HTR-8/SVneo (cell line): ENCODE data around the gene ANXA8L1.
"Not testable (repeated sequence)": the region's sequence is repeated elsewhere in the genome, so short reads cannot be mapped to it uniquely, and the experiment has no call there.

Experiments used
- DNase-seq: peaks from one replicate; pipeline ENCODE4 v3.0.0; 2011; ENCODE audit warnings: low spot score, mixed read lengths; ENCODE audit not compliant: insufficient read length
- FAIRE-seq: peaks from 2 replicates; lab custom pipeline; 2011; peaks lifted over from hg19 to GRCh38; lab: Jason Lieb, UNC

Gene ANXA8L1, protein sequence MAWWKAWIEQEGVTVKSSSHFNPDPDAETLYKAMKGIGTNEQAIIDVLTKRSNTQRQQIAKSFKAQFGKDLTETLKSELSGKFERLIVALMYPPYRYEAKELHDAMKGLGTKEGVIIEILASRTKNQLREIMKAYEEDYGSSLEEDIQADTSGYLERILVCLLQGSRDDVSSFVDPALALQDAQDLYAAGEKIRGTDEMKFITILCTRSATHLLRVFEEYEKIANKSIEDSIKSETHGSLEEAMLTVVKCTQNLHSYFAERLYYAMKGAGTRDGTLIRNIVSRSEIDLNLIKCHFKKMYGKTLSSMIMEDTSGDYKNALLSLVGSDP

DNA sequence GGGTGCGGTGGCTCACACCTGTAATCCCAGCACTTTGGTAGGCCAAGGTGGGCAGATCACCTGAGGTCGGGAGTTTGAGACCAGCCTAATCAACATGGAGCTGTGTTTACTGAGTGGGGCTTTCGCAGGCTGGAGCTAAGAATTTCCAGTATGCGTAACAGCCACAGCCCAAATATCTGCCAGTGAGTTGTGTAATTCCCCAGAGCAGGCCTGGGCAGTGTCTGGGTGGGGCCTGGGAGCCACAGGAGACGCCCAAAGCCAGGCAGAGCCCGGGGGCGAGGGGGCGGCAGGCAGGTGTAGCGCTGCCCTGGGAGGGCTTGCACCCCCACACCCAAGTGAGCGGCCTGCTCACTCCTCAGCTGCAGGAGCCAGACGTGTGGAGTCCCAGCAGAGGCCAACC lies at the start of gene ANXA8L1:
ANXA8L1 (plus strand) TSS at position 371 of the 400 bp plus-strand sequence. CDS start 76 bp downstream, outside the sequence.
- FAIRE-seq, DNase-seq: not testable (repeated sequence)

DNA sequence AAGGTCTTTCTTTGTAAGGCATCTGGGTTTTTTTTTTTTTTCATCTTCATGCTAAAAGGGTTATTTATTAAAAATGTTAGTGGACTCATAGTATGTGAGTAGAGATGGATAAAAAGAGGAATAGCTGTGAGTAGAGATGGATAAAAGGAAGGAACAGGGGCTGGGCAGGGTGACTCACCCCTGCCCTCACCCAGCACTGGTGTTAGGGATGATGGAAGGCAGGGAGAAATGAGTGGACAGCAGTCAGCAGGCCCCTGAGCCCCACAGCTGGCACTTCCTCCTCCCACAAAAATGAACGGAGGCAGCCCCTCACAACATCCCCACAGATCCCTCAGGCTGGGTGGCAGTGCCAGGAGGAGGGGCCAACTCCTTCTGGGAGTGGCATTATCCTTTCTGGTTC lies 49.5 kb upstream of the ANXA8L1 start:
- no peak for FAIRE-seq

DNA sequence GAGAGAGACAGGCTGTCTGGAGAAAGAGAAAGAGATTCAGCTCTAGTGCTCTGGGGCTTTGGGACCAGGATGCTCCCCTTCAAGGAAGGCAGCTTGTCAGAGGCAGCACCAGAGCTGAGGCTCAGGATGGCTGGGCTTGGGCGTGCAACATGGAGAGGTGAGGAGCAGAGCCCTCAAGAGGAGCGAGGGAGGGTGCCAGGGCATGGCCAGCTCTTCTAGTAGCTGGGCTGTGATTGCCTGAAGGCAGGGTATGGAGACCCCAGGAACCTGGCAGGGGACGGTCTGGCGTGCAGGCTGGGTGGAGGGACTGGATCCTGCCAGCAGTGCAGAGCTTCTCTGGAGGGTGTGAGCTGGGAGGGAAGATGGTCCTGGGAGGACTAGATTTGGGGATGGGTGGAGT lies 48.6 kb upstream of the ANXA8L1 start:
- DNase-seq (no peak), FAIRE-seq (no peak)

More for the DNA sequence above, 49.5 kb upstream of the ANXA8L1 start:
- DNase-seq: no peak

- DNase-seq: no peak
- FAIRE-seq: no peak
Measured at GRCh38 chr10:46327685-46328084, 47.9 kb upstream of the ANXA8L1 start.

DNA sequence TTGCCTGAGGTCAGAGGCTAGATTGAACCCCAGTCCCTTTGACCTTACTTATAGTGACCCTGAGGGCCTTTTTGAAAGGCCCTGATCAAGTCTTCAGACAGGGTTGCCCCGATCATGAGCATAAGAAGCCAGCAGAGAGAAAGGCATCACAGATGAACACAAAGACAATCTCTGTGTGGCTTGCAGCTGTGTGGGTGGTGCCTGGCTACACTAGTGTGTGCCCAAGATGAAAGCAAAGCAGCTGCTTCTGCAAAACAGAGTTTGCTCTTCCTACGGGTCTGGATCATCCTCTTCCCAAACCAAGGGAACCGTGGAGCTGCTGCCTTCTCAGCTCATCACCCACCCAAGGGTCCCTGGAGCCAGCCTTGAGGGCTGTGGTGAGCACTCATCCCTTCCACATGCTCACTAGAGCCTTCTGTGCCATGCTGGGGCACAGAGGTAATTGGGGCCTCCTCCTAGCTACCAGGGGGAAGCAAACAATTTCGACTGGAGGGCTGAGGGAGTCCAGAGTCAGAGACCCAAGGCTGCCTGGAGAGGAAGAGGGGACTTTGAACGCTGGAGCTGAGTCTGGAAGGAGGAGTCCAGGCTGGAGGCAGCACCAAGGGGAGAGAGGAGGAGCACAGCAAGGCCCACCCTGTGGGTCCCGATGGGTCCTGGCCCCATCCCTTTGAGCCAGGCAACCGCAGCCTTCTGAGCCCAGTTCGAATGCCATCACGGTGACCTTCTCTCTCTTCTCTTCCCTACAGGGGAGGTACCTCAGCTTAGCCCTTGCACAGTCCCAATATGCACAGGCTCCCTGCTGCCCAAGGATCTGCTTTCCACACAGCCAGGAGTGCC lies 46.5 kb upstream of the ANXA8L1 start:
- FAIRE-seq (no peak), DNase-seq (no peak)

DNA sequence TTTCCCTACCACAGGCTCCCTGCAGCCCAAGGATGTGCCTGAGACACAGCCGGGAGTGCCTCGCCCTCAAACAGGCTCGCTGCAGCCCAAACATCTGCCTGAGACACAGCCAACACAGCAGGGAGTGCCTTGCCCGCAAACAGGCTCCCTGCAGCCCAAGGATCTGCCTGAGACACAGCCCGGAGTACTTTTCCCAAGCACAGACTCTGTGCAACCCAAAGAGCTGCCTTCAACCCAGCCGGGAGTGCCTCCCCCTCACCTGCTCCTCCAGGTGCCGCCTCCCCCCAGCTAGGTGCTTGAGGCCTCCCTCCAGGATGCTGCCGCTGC lies 45.9 kb upstream of the ANXA8L1 start:
- no peak for DNase-seq
- no peak for FAIRE-seq

DNA sequence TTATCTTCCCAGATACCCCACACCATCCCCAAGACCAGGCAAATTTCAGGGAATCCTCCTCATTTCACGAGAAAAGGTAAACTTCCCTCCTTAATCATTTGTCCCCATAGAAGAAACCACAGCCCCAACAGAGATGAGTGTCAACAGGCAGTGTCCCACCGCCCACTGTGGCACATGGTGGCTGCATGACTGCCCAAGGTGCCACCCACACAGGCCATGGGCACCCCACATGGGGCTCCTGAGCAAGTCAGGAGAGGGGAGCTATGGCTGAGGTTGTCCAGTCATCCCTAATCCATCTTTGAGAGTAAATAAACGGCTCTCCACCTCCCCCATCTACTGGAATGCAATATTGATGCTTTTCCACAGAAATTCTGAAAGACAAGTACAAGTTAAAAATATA lies 44.7 kb upstream of the ANXA8L1 start:
- DNase-seq: no peak
- no peak for FAIRE-seq

DNA sequence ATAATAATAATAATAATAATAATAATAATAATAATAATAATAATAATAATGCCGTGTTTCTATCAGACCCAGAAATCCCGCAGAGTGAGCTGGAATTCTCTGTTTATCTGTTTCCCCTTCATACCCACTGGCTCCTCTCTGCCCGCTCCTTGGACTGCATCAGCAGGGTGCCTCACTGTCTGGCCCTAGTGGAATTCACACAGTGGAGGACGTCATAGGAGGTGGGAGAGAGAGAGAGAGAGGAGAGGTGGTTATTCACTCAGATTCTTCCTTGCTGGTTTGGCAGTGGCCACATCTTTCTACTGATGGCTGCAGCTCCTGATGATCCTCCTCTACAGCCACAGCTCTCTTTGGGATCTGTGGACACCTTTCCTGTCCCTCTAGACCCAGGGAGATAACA lies 10.1 kb upstream of the ANXA8L1 start:
- not testable (repeated sequence) for DNase-seq, FAIRE-seq

GRCh38 chr10:46367209-46367608 lies 8.4 kb upstream of the ANXA8L1 start:
- FAIRE-seq, DNase-seq: not testable (repeated sequence)

DNA sequence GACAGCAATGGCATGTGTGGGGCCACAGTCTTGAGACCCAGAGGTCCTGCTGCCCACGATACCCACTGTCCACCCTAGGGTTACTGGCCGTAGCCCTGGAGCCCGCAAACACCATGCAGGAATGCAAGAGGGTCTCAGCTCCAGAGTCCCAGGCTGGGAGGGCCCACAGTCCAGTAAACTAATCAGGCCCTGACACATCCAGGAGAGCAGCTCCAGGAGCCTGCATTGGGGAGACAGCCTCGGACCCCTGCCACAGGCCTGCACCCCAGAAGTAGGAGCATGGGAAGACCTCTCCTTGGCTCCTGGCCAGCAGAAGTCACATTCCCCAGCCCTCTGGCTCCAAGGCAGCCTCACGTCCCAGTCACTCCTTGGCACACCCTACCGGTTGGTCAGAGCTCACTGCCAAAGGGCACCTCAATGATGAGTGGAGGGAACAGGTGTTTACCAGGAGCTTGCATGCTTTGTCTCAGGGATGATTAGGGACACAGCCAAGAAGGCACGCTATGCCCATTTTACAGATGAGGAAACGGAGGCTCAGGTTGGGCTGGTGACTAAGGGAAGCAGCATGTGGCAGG lies 7.8 kb upstream of the ANXA8L1 start:
- not testable (repeated sequence) for DNase-seq, FAIRE-seq

GRCh38 chr10:46368956-46369355 lies 6.6 kb upstream of the ANXA8L1 start:
- FAIRE-seq, DNase-seq: not testable (repeated sequence)

GRCh38 chr10:46374410-46374809 lies 1.2 kb upstream of the ANXA8L1 start:
- not testable (repeated sequence) for FAIRE-seq, DNase-seq

GRCh38 chr10:46377022-46377421 lies 1.4 kb downstream of the ANXA8L1 start:
- not testable (repeated sequence) for FAIRE-seq, DNase-seq

- not testable (repeated sequence) for FAIRE-seq, DNase-seq
Measured at GRCh38 chr10:46377651-46378050, 2.1 kb downstream of the ANXA8L1 start.

DNA sequence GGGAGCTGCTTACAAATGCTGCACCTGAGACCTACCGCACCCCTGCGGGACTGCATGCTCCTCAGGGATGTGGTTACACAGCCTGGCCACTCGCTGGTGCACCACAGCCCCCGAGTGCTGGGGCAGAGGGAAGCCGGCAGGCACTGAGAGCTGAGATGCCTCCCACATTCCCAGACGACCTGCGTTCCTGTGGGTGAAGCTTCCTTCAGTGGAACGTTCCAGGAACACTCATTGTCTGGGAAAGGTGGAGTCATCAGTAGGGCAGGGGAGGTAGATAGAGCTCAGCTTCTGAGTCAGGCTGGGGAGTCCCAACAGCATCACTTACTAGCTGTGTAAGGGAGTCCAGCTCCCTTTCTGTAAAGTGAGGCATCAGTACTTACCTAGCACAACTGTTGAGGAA lies 2.5 kb downstream of the ANXA8L1 start:
- DNase-seq, FAIRE-seq: not testable (repeated sequence)

DNA sequence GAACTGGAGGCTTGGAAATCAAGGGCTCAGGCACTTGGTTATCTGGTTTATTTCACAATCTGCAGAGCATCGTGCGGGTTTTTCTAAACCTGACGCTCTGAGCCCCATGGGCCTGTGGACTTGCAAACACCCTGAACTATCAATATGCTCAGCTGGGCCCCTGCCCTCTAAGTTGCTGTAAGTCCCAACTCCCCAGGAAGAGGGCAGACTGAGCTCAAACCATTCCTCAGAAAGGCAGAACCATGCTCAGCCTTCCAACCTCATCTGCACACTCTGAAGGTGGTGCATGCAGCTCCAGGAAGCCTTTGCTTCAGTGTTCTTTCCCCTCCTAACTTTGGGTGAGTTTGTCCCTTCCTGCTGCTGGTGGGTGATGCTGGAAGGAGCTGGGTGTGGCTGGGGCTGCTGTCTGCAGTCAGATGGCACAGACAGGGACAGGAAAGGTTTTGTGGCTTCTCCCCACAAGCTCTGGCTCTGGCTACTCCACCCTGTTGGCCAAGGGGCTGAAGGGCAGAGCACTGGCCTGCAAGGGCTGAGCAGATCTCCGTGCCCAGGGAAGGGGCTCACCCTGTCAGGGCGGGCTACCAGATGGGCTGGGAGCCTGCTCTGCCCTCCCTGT lies 3.8 kb downstream of the ANXA8L1 start:
- not testable (repeated sequence) for FAIRE-seq, DNase-seq

DNA sequence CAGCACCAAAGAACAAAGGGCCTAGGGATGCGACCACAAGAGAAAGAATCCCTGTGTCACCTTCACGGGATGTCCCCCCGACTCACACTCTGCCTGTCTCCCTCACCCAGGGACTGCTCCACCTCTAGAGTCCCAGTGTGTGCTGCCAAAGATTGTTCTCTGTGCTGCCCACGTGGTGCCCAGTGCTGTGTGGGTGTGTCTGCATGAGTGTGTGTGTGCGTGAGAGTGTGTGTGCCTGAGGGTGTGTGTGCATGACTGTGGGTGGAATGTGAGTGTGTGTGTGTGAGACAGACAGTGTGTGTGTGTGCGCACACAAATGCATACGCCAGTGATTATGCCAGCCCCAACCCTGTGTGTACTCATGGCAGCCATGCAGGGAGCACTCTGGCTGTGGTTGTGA lies 10.3 kb downstream of the ANXA8L1 start:
- not testable (repeated sequence) for FAIRE-seq, DNase-seq

- not testable (repeated sequence) for DNase-seq, FAIRE-seq
Measured at GRCh38 chr10:46386694-46387093, 11.1 kb downstream of the ANXA8L1 start.

DNA sequence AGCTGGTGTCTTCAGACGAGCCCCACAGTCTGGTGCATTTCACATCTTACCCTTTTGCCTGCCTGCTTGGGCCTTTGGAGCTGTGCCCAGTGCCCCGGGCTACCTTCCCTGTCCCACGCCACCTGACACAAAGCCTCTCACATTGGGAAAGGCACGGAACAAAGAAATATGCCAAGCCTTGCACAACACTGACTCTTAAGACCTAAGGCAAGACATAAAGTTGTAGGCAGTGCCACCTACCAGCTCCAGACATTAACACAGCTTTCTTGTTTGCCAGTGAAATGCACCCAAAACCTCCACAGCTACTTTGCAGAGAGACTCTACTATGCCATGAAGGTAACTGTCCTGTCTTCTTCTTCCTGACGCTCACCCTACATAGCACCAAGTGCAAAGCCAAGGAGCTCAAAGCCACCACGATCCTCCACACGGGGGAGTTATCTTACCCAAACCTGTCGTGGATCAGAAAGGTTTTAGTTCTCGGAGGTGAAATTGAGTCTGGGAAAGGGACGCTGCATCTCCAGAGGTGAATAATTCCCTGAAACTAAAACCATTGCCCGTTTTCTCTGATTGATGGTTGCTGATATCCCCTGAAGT lies 11.8 kb downstream of the ANXA8L1 start:
- not testable (repeated sequence) for DNase-seq, FAIRE-seq

GRCh38 chr10:46391422-46391821 lies 15.8 kb downstream of the ANXA8L1 start:
- not testable (repeated sequence) for FAIRE-seq, DNase-seq
